ENCODE measurements around the gene MAST4. TPM values are rescaled to one million over a fixed set of nuclear protein-coding genes. Genes with fewer than 3 reads are reported as not detected.

Gene MAST4
- total and polyA plus RNA-seq, 2 of the 13 experiments (the other 11 are each of a cell fraction or from before 2014, with no cell fraction given) = 3.4 to 3.7 TPM

DNA sequence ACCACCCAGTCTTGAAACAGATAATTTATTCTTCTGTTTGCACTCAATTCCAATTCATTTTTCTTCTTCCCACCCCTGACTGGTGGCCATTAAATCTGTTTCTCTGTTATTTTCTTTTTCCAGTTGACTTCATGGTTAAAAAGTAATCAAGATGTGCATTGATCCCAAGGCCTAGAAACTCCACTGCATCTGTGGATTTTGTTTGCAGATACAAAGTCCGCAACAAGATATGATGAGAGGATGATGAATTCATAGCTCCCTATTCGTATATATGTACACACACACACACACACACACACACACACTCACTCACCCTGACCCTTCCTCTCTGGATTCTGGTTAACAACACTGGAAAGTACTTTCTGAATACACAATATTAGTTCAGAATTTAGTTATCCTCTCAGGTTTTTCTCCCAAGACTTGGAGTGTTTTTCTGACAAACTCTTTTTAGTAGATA, 548.0 kb downstream of the MAST4 start (continued):
- peak; percentile 49; the same call in 1 of the 2 replicates for TF ChIP-seq ZNF609 (CRISPR knock-in tag; IDR thresholded peaks at IDR 0.05; ENCODE audit: borderline replicate concordance)
- TF ChIP-seq GATAD2A (CRISPR knock-in tag; IDR thresholded peaks at IDR 0.05) = peak; percentile 94
- peak; percentile 62; the same call in 1 of the 2 replicates for TF ChIP-seq KAT7 (CRISPR knock-in tag; IDR thresholded peaks at IDR 0.05; ENCODE audit: borderline replicate concordance)
- TF ChIP-seq, protein P1, sequence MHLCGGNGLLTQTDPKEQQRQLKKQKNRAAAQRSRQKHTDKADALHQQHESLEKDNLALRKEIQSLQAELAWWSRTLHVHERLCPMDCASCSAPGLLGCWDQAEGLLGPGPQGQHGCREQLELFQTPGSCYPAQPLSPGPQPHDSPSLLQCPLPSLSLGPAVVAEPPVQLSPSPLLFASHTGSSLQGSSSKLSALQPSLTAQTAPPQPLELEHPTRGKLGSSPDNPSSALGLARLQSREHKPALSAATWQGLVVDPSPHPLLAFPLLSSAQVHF (CRISPR knock-in tag; IDR thresholded peaks at IDR 0.05) = no peak
- TF ChIP-seq NONO (IDR thresholded peaks at IDR 0.05) = no peak
- TF ChIP-seq NONO (CRISPR knock-in tag; conservative IDR thresholded peaks at IDR 0.05) = no peak
- no peak for TF ChIP-seq TFE3 (CRISPR knock-in tag; IDR thresholded peaks at IDR 0.05)
- TF ChIP-seq ZBTB42 (CRISPR knock-in tag; IDR thresholded peaks at IDR 0.05) = no peak
- TF ChIP-seq PLRG1 (conservative IDR thresholded peaks at IDR 0.05) = no peak
- TF ChIP-seq ZNF317 (CRISPR knock-in tag; IDR thresholded peaks at IDR 0.05) = no peak
- TF ChIP-seq STAT6 (CRISPR knock-in tag; IDR thresholded peaks at IDR 0.05; ENCODE audit: borderline replicate concordance) = no peak
- TF ChIP-seq, protein P2, sequence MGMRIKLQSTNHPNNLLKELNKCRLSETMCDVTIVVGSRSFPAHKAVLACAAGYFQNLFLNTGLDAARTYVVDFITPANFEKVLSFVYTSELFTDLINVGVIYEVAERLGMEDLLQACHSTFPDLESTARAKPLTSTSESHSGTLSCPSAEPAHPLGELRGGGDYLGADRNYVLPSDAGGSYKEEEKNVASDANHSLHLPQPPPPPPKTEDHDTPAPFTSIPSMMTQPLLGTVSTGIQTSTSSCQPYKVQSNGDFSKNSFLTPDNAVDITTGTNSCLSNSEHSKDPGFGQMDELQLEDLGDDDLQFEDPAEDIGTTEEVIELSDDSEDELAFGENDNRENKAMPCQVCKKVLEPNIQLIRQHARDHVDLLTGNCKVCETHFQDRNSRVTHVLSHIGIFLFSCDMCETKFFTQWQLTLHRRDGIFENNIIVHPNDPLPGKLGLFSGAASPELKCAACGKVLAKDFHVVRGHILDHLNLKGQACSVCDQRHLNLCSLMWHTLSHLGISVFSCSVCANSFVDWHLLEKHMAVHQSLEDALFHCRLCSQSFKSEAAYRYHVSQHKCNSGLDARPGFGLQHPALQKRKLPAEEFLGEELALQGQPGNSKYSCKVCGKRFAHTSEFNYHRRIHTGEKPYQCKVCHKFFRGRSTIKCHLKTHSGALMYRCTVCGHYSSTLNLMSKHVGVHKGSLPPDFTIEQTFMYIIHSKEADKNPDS (CRISPR knock-in tag; IDR thresholded peaks at IDR 0.05) = no peak
- TF ChIP-seq RFX3 (CRISPR knock-in tag; IDR thresholded peaks at IDR 0.05) = no peak
- no peak for TF ChIP-seq ZNF451 (CRISPR knock-in tag; IDR thresholded peaks at IDR 0.05)
- TF ChIP-seq, protein P3, sequence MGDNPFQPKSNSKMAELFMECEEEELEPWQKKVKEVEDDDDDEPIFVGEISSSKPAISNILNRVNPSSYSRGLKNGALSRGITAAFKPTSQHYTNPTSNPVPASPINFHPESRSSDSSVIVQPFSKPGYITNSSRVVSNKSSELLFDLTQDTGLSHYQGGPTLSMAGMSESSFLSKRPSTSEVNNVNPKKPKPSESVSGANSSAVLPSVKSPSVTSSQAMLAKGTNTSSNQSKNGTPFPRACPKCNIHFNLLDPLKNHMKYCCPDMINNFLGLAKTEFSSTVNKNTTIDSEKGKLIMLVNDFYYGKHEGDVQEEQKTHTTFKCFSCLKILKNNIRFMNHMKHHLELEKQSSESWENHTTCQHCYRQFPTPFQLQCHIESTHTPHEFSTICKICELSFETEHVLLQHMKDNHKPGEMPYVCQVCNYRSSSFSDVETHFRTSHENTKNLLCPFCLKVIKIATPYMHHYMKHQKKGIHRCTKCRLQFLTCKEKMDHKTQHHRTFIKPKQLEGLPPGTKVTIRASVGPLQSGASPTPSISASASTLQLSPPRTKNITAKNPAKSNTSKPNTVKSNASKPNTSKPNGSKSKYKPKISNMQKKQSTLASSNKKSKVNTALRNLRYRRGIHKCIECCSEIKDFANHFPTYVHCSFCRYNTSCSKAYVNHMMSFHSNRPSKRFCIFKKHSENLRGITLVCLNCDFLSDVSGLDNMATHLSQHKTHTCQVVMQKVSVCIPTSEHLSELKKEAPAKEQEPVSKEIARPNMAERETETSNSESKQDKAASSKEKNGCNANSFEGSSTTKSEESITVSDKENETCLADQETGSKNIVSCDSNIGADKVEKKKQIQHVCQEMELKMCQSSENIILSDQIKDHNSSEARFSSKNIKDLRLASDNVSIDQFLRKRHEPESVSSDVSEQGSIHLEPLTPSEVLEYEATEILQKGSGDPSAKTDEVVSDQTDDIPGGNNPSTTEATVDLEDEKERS (CRISPR knock-in tag; IDR thresholded peaks at IDR 0.05) = no peak; the same call in 1 of the 2 replicates

All from HepG2 (cell line).